Measurements from ENCODE around the gene GLE1. TPM values are rescaled to one million over a fixed set of nuclear protein-coding genes. Genes with fewer than 3 reads are reported as not detected.
"Not testable (repeated sequence)": the region's sequence is repeated elsewhere in the genome, so short reads cannot be mapped to it uniquely, and the experiment has no call there.

The GLE1 gene
- total RNA-seq, 8 experiments from 2014 or later = 11.9 to 30.4 (median 17.3) TPM

DNA sequence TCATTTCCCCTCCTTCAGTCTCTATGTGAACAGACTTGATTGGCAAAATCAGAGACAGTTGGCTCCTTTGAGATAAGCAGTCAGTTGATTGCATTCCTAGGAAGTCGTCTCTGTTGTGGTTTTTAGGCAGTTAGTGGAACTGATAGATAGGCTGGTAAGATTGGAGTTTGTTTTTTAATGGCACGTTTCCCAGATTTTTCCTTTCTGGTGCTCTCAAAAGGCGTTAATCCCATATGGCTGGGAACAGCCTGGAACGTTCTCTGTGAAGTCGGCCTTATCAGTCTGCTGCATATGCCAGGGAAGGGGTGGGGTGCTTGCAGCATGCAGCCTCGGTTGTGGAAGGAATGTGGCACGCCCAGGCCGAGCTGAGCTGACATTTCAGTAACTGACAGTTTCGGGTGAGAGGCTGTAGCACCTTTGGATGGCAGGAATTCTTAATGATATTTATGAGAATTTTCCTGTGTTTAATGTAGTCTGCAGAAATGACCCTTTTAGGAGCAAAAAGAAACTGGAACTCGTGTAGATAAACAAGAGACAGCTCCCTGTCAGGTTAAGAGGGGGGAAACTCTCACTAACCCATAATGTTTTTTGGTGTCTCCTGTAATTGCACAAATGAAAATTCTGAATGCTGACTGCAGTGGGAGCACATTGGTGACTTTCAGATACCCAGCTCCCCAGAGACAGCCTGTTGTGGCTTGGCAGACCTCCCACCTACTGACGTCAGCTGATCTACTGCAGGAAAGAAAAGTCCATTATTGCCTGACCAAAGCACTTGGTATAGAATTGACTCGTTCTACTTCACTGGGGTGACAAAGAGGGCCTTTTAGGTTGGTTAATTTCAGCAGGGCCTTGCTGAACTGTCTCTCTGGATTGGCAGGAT, 54.2 kb downstream of the GLE1 start:
- peak; percentile 71 to 92 (median 86) for ATAC-seq (replicated peaks in 6 of 8)

DNA sequence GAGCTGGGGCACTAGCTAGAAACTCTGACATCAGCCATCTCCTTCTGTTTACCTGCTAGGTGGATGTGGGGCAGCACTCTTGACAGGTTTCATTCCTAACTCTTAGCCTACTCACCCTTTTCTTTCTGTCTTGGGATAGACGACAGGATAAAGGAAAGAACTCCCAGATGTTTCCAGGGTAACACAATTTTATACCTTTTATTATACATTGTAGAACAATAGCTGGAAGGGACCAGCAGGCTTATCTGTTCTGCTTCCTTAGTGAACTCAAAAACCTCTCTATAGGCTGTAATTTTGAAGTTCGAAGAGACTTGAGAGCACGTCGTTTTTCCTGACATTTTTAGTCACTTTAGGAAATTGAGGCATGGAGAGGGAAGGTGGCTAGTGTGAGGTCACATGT, 61.1 kb downstream of the GLE1 start:
- Histone ChIP-seq H3K27ac (no peak overlapping the region), H3K4me1 (replicated peaks in 1 of 2) (no peaks in the 10 kb centered on the region), H3K4me3 (no peak overlapping the region)
- in situ Hi-C loops (cut with MboI; ENCODE audit: low pct_unique_long_range_greater_than_20kb in 2 of 9, low sequenced_read_pairs in 9 of 9, unreplicated experiment in 9 of 9) = no loop called here
- WGBS, 10 experiments = 0 to 100% (median 92%) methylated on average over 1 to 4 of the region's 4 CpGs; no CpG with 5 or more reads in 3 of the 10 experiments
- ATAC-seq (replicated peaks in 6 of 8) = no peak

More for the DNA sequence above, 54.2 kb downstream of the GLE1 start:
- Histone ChIP-seq H3K4me1 (replicated peaks in 1 of 2) (peaks cover 30 to 39% of the 10 kb centered on the region in 2 donors), H3K27ac (peak overlapping the region; percentile 33 to 76), H3K4me3 (peak overlapping the region in 2 of 5 donors; percentile 5 to 7)
- 0 to 51% (median 22%) methylated on average over 1 to 9 of the region's 12 CpGs for WGBS, 10 experiments
- in situ Hi-C loops (cut with MboI; ENCODE audit: low pct_unique_long_range_greater_than_20kb in 2 of 9, low sequenced_read_pairs in 9 of 9, unreplicated experiment in 9 of 9) = no loop called here

DNA sequence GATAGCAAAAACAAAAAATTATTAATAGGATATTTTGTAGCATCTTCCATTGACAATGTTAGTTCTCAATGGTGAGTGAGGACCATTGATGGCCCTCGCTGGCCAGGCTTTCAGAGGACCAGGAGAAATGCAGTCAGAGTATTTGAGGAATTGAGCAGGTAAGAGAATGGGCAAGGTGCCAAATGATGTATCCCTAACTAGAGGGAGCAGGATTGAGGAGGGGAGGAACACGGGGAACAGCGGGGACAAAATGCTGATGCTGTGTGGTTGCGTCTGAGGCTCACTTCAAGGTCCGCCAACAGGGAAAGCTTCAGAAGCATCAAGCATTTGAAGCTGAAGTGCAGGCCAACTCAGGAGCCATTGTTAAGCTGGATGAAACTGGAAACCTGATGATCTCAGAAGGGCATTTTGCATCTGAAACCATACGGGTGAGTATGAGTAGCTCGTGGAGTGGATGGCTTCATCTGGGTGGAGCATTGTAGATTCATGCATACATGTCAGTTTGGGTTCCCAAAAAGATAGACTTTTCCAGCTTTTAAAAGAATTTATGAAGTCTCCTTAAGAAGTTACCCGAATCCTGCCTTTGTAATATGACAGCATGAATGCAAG, 64.1 kb downstream of the GLE1 start:
- WGBS, 10 experiments = 37 to 93% (median 71%) methylated on average over 3 to 8 of the region's 8 CpGs

DNA sequence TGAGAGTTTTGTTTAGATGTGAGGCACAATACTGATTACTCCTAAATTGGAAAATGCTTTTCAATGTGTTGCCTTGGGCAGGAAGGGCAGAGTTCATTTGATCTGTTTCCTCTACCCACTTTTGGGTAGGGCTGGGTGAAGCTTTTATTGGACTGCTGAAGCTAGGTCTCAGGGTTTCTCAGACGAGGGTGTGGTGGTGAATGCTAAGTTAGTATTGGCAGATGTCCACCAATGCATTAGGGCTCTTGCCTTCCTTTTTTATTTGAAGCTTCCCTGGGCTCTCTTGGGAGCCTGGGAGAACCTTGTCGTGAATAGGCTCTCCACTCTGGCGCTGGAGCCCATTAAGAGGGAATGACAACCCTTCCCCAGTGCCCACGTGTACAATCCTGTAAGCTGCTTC, 71.0 kb downstream of the GLE1 start:
- Histone ChIP-seq H3K4me3 (no peak overlapping the region), H3K27ac (no peak overlapping the region), H3K4me1 (replicated peaks in 1 of 2) (no peaks in the 10 kb centered on the region)
- WGBS, 10 experiments = 0 to 93% (median 60%) methylated on average over 1 to 3 of the region's 4 CpGs; no CpG with 5 or more reads in 3 of the 10 experiments
- in situ Hi-C loops (cut with MboI; ENCODE audit: low pct_unique_long_range_greater_than_20kb in 2 of 9, low sequenced_read_pairs in 9 of 9, unreplicated experiment in 9 of 9) = loop anchor here in 1 of 9 experiments (25.0 kb wide), 1 partner anchor 412 kb away; no protein-coding TSS in a partner anchor
- ATAC-seq (replicated peaks in 6 of 8) = peak in 3 of 8 experiments; percentile 95 to 99 (median 96)

More for the DNA sequence above, 64.1 kb downstream of the GLE1 start:
- ATAC-seq (replicated peaks in 6 of 8) = peak; percentile 68 to 95 (median 82)
- in situ Hi-C loops (cut with MboI; ENCODE audit: low pct_unique_long_range_greater_than_20kb in 2 of 9, low sequenced_read_pairs in 9 of 9, unreplicated experiment in 9 of 9) = no loop called here
- Histone ChIP-seq H3K4me3 (no peak overlapping the region), H3K27ac (no peak overlapping the region), H3K4me1 (replicated peaks in 1 of 2) (no peaks in the 10 kb centered on the region)

DNA sequence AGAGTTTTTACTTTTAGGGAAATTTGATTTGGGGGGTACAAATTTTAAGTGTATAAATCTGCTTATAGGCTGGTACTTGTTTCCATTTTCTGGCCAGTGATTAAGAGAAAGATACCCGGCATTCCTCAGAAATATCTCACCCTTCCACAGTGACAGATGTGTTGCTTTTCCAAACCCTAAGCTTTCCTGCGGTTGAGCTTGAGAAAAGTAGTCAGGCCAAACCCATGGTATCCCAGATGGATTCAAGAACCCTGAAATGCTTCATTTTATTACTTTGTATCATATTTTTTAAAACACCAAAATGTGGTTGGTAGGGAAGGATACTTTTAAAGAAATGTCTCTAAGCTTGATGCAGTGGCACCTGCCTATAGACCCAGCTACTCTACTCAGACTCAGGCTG, 71.4 kb downstream of the GLE1 start:
- no peak for ATAC-seq (replicated peaks in 6 of 8)
- H3K4me3 ChIP-seq = no peak overlapping the region
- in situ Hi-C loops (cut with MboI; ENCODE audit: low pct_unique_long_range_greater_than_20kb in 2 of 9, low sequenced_read_pairs in 9 of 9, unreplicated experiment in 9 of 9) = loop anchor here in 1 of 9 experiments (25.0 kb wide), 1 partner anchor 411 kb away; no protein-coding TSS in a partner anchor
- H3K27ac ChIP-seq = no peak overlapping the region
- no peaks in the 10 kb centered on the region for H3K4me1 ChIP-seq (replicated peaks in 1 of 2)
- 75 to 100% (median 80%) methylated on average over 1 of the region's 2 CpGs; no CpG with 5 or more reads in 5 of the 10 experiments for WGBS, 10 experiments

DNA sequence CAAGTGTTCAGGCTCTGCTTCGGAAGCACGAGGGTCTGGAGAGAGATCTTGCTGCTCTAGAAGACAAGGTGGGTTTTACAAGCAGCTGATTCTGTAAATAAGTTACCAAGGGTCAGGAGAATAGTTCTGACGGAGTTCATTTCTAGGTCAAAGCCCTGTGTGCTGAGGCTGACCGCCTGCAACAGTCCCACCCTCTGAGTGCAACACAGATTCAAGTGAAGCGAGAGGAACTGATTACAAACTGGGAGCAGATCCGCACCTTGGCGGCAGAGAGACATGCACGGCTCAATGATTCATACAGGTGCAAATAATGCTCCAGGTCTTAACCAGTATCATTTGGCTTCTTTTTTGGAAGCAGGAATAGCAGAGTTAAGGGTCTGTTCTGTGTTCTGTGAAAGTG, 72.7 kb downstream of the GLE1 start:
- no peak overlapping the region for H3K27ac ChIP-seq
- H3K4me3 ChIP-seq = no peak overlapping the region
- in situ Hi-C loops (cut with MboI; ENCODE audit: low pct_unique_long_range_greater_than_20kb in 2 of 9, low sequenced_read_pairs in 9 of 9, unreplicated experiment in 9 of 9) = loop anchor here in 1 of 9 experiments (25.0 kb wide), 1 partner anchor 410 kb away; no protein-coding TSS in a partner anchor
- no peak for ATAC-seq (replicated peaks in 6 of 8)
- 28 to 100% (median 92%) methylated on average over 1 to 7 of the region's 8 CpGs; no CpG with 5 or more reads in 2 of the 10 experiments for WGBS, 10 experiments
- no peaks in the 10 kb centered on the region for H3K4me1 ChIP-seq (replicated peaks in 1 of 2)

DNA sequence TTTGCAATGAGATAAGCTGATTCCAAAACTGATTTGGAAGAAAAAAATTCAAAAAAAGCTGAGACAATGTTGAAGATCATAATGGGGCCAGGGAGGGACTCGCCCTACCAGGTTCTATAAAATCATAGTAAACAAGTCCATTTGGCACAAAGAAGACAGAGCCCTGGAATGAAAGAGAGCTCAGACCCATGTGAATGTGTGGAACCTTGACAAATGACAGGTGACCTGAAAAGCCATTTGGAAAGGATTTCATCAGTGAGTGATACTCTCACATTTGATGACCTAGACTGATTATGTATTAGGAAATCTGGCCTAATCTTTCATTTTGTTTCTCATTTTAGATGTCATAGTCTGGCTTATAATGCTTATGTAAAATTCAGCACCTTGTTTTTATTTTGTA, 74.7 kb downstream of the GLE1 start:
- Histone ChIP-seq H3K4me3 (no peak overlapping the region), H3K4me1 (replicated peaks in 1 of 2) (no peaks in the 10 kb centered on the region), H3K27ac (no peak overlapping the region)
- ATAC-seq (replicated peaks in 6 of 8) = no peak
- in situ Hi-C loops (cut with MboI; ENCODE audit: low pct_unique_long_range_greater_than_20kb in 2 of 9, low sequenced_read_pairs in 9 of 9, unreplicated experiment in 9 of 9) = loop anchor here in 1 of 9 experiments (25.0 kb wide), 1 partner anchor 408 kb away; no protein-coding TSS in a partner anchor
- 89 to 100% (median 100%) methylated on average over 1 of the region's 1 CpG; no CpG with 5 or more reads in 5 of the 10 experiments for WGBS, 10 experiments

DNA sequence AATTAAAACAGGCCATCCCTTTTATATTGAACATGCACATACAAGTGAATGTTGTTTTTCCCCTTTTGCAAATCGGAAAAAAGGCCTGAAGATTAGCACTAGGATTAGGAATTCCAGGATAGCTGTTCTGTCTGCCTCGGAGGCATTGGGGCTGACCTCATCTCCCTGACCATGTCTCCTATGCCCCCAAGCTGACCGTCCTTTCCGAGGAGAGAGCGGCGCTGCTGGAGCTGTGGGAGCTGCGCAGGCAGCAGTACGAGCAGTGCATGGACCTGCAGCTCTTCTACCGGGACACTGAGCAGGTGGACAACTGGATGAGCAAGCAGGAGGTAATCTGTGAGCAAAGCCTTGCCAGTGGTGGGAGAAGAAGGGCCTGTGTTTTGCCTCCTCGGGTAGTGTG, 76.2 kb downstream of the GLE1 start:
- WGBS, 10 experiments = 72 to 100% (median 94%) methylated on average over 1 to 5 of the region's 10 CpGs; no CpG with 5 or more reads in 2 of the 10 experiments
- no peak overlapping the region for H3K27ac ChIP-seq
- no peak overlapping the region for H3K4me3 ChIP-seq
- ATAC-seq (replicated peaks in 6 of 8) = no peak
- no peaks in the 10 kb centered on the region for H3K4me1 ChIP-seq (replicated peaks in 1 of 2)
- in situ Hi-C loops (cut with MboI; ENCODE audit: low pct_unique_long_range_greater_than_20kb in 2 of 9, low sequenced_read_pairs in 9 of 9, unreplicated experiment in 9 of 9) = loop anchor here in 1 of 9 experiments (25.0 kb wide), 1 partner anchor 407 kb away; no protein-coding TSS in a partner anchor

DNA sequence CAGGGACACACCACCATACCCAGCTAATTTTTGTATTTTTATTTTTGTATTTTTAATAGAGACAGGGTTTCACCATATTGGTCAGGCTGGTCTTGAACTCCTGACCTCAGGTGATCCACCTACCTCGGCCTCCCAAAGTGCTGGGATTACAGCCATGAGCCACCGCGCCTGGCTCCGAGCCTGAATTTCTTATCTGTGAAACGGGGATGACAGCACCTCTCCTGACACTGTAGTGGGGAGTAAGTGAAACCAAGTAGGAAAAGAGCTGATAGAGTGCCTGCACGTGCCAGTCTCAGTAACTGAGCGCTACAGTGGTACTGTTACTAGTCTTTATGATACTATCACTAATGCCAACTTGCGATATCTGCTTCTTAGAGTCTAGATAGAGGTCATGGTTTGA, 80.6 kb downstream of the GLE1 start:
- in situ Hi-C loops (cut with MboI; ENCODE audit: low pct_unique_long_range_greater_than_20kb in 2 of 9, low sequenced_read_pairs in 9 of 9, unreplicated experiment in 9 of 9) = loop anchor here in 1 of 9 experiments (25.0 kb wide), 1 partner anchor 402 kb away; no protein-coding TSS in a partner anchor
- 40 to 100% (median 93%) methylated on average over 1 to 8 of the region's 8 CpGs; no CpG with 5 or more reads in 4 of the 10 experiments for WGBS, 10 experiments
- not testable (repeated sequence) for H3K4me1 ChIP-seq (replicated peaks in 1 of 2); H3K27ac ChIP-seq; ATAC-seq (replicated peaks in 6 of 8); H3K4me3 ChIP-seq

DNA sequence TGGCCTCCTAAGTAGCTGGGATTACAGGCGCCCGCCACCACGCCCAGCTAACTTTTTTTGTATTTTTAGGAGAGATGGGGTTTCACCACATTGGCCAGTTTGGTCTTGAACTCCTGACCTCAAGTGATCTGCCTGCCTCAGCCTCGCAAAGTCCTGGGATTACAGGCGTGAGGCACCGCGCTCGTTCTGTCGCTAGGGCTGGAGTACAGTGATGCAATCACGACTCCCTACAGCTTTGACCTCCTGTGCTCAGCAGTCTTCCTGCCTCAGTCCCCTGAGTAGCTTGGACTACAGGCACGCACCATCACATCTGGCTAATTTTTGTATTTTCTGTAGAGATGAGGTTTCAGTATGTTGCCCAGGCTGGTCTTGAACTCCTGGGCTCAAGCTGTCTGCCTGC, 82.4 kb downstream of the GLE1 start:
- not testable (repeated sequence) for H3K4me1 ChIP-seq (replicated peaks in 1 of 2); H3K4me3 ChIP-seq; ATAC-seq (replicated peaks in 6 of 8); H3K27ac ChIP-seq
- 89 to 100% (median 99%) methylated on average over 1 to 10 of the region's 11 CpGs; no CpG with 5 or more reads in 2 of the 10 experiments for WGBS, 10 experiments
- in situ Hi-C loops (cut with MboI; ENCODE audit: low pct_unique_long_range_greater_than_20kb in 2 of 9, low sequenced_read_pairs in 9 of 9, unreplicated experiment in 9 of 9) = loop anchor here in 1 of 9 experiments (25.0 kb wide), 1 partner anchor 400 kb away; no protein-coding TSS in a partner anchor

DNA sequence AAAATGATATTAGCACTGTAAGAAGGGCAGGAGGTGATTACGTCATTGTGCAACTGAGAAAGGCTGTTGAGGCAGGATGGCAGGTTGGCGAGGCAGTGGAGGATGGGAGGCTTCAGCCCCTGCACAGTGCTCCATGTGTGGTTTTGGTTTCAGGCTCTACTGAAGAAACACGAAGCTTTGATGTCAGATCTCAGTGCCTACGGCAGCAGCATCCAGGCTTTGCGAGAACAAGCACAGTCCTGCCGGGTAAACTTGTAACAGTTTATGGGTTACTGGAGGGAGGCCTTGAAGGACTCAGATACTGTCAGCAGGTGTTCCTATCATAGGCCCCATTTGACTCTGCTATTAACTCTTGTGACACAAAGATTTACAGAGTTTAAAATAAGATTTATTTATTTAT, 82.9 kb downstream of the GLE1 start:
- H3K27ac ChIP-seq = no peak overlapping the region
- in situ Hi-C loops (cut with MboI; ENCODE audit: low pct_unique_long_range_greater_than_20kb in 2 of 9, low sequenced_read_pairs in 9 of 9, unreplicated experiment in 9 of 9) = loop anchor here in 1 of 9 experiments (25.0 kb wide), 1 partner anchor 400 kb away; no protein-coding TSS in a partner anchor
- H3K4me1 ChIP-seq (replicated peaks in 1 of 2) = no peaks in the 10 kb centered on the region
- H3K4me3 ChIP-seq = no peak overlapping the region
- 0 to 100% (median 82%) methylated on average over 1 to 6 of the region's 6 CpGs; no CpG with 5 or more reads in 3 of the 10 experiments for WGBS, 10 experiments
- ATAC-seq (replicated peaks in 6 of 8) = no peak

DNA sequence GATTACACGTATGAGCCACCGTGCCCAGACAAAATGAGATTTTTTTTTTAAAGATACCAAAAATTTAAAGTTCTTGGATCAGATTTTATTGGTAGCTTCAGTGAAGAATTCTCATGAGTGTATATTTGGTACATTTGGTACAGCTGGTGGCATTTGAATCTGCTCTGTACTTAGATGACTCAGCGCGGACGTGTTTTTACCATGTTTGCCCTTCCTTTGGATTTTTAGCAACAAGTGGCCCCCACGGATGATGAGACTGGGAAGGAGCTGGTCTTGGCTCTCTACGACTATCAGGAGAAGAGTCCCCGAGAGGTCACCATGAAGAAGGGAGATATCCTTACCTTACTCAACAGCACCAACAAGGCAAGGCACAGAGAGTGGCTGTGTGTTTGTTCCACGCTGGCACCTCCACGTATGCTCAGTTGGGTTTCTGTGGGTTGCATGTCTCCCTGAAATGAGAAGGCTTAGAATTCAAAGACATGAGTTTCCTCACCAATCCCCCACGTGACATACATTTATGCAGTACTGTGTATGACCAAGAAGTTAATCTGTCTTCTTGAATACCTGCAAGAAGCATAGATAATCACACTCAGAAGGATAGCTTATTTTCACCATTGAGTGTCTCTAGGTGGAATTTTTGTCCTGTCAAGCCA, 84.2 kb downstream of the GLE1 start:
- in situ Hi-C loops (cut with MboI; ENCODE audit: low pct_unique_long_range_greater_than_20kb in 2 of 9, low sequenced_read_pairs in 9 of 9, unreplicated experiment in 9 of 9) = loop anchor here in 1 of 9 experiments (25.0 kb wide), 1 partner anchor 399 kb away; no protein-coding TSS in a partner anchor
- no peak overlapping the region for H3K4me3 ChIP-seq
- no peak overlapping the region for H3K27ac ChIP-seq
- no peaks in the 10 kb centered on the region for H3K4me1 ChIP-seq (replicated peaks in 1 of 2)
- ATAC-seq (replicated peaks in 6 of 8) = no peak
- 80 to 100% (median 95%) methylated on average over 2 to 11 of the region's 11 CpGs for WGBS, 10 experiments
